EL (cell line): ENCODE data around the gene LY6G6F.

Experiments used
- DNase-seq: peaks from one replicate; pipeline ENCODE4 v3.0.0-alpha.2; 2016

The LY6G6F gene

GRCh38 chr6:31706599-31706998 is at the start of gene LY6G6F:
TSS of gene LY6G6F (plus strand) at chr6:31706866. CDS start at chr6:31706907, 41 bp downstream.
- no peak for DNase-seq

GRCh38 chr6:31657406-31658157 is 49.1 kb upstream of the LY6G6F start:
- no peak for DNase-seq

GRCh38 chr6:31658158-31658688 is 48.4 kb upstream of the LY6G6F start:
- DNase-seq = no peak

- no peak for DNase-seq
Measured at GRCh38 chr6:31658983-31659648, 47.5 kb upstream of the LY6G6F start.

DNA sequence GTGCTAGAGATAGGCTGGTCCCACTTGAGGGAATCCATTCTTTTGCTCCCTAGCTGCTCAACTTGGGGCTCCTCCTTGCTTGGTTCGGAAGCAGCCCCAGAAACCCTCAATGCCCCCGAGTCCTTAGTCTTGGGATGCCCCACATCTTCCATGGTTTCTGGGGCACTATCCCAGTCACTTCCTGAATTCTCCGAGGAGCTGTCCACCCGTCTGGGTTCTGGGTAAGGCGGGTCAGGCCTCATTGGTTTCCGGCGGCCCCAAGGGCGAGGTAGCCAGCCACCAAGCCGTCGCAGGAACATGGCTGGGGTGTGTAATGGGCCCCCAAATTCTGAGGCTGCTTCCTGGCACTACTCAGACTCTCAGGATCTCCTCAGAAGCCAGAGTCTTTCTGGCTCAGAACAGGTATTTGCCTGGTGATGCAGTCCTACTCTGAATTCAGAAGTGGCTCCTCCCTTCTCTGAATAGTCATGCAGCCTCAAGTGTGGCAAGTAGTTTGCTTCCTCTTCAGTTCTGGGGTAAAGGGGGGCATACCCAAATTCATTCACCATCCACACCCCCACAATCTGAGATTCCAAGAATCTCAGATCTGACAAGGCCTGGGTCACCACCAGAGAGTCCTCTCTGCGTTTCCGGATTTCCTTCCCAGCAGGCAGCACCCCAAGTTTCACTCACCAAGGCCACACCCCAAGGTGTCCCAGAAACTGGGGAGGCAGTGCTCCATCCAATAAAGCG is 46.9 kb upstream of the LY6G6F start:
- DNase-seq = peak; percentile 39

DNA sequence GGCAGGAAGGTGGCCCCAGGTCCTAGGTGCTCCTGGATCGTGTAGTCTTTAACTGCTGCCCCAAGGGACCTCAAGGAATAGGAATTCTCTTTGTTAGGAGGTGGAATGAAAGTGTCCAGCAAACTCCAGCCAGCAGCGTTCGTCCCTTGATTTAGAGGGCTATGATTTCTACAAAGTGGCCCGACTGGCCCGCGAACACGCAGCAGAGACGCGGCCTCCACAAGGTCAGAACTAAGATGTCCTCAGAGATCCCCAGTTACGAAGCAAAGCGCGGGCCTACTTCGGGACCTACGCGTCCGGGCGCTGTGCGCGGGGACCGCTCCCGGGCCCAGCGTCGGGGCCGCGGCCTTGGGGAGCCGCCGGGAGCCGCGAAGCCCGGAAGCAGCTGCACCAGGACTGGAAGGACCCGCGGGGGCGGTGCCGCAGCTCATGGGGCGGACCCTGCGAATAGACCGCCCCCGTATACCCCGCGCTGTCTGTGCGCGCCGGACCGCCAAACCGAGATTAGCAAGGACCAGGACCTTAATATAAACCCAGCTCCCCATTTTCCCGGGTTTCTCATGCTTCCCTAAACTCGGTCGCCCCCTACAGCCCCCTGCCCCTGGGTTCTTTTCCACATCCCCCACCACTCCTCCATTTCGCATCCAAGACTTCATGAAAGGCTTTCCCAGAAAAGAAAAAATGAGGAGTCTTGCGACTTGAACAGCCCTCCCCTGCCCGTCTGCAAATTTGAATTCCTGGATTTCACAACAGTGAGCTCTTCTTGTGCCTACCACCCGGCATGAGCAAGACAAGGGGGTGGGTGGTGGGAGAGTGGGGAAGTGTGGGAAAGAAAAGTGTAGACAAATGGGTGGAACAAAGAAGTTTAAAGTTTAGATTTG is 46.0 kb upstream of the LY6G6F start, which contains the start of gene C6orf47:
Gene C6orf47 (minus strand): TSS at position 398 of the 881 bp plus-strand sequence. CDS start 831 bp downstream, outside the sequence.
- peak; percentile 85 for DNase-seq

- no peak for DNase-seq
Measured at GRCh38 chr6:31661262-31662123, 45.2 kb upstream of the LY6G6F start.

- no peak for DNase-seq
Measured at GRCh38 chr6:31662124-31662723, 44.4 kb upstream of the LY6G6F start.

GRCh38 chr6:31663126-31663960 is 43.3 kb upstream of the LY6G6F start:
- DNase-seq = peak; percentile 45

DNA sequence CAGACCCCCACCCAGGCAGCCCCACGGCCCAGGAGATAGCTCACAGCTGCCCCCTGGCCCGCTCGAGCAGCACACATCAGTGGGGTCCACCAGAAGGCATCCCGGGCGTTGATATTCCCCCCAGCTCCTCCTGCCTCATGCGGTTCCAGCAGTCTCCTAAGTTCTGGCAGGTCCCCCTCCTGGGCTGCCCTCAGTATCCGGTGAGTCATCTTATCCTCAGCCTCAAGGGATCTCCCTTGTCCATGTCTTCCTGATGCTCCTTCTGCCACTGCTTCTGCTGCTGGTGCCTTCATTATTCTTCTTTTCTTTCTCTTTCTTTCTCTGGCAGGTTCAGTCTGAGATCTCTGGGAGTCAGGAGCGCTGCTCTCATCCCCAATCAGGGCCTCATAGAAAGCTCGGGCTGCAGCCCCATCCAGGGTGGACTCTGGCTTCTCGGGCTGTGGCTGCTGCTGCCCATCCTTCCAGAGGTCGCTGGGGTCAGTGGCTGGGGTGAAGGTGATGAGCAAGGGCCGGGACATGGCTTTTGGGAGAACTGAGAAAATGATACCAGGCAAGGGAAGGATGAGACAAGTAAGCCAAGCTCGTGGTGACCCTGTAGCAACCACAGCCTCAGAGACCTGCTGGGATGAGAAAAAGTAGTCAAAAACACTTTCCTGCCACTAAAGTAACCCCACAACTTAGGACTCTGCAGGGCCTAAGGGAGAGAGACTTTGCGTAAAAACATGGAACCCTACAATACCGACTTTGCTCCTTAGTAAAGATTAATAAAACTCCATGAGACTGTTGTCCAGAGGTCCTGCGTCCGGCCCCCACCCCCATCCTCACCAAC is 42.5 kb upstream of the LY6G6F start:
- DNase-seq = peak; percentile 90

DNA sequence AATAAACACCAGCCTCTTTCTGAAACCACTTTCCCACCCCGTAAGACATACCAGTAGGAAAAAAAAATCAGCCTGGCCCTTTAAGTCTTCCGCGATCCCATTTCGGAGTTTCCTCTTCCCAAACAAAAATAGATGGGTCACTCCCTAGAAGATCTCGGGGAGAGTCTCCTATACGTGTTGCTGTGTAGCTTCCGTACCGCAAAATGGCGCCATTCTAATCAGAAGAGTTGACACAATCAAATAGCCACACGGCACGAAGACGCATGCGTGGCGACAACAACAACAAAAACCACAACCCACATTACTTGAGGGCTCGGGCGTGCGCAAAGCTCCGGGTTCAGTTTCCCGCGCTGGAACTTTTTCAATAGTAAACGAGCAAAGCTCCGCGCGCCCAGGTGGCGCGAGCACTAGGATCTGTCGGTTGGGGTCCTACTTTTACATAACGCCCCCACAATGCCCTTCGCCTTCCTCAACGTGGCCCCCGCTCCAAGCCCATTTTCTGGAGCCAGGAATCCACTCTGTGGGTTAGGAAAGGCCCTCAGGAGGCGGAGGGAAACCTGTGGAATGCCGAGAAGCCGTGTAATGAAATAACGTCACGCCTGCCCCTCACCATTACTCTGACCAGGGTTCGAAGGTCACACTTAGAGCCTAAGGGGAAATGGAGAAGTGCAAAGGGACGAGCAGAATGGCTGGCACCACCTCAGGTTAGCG is 41.7 kb upstream of the LY6G6F start, which contains the start of gene GPANK1:
Gene GPANK1 (minus strand): TSS at position 208 of the 711 bp plus-strand sequence. CDS start 519 bp downstream, outside the sequence.
- peak; percentile 97 for DNase-seq

DNA sequence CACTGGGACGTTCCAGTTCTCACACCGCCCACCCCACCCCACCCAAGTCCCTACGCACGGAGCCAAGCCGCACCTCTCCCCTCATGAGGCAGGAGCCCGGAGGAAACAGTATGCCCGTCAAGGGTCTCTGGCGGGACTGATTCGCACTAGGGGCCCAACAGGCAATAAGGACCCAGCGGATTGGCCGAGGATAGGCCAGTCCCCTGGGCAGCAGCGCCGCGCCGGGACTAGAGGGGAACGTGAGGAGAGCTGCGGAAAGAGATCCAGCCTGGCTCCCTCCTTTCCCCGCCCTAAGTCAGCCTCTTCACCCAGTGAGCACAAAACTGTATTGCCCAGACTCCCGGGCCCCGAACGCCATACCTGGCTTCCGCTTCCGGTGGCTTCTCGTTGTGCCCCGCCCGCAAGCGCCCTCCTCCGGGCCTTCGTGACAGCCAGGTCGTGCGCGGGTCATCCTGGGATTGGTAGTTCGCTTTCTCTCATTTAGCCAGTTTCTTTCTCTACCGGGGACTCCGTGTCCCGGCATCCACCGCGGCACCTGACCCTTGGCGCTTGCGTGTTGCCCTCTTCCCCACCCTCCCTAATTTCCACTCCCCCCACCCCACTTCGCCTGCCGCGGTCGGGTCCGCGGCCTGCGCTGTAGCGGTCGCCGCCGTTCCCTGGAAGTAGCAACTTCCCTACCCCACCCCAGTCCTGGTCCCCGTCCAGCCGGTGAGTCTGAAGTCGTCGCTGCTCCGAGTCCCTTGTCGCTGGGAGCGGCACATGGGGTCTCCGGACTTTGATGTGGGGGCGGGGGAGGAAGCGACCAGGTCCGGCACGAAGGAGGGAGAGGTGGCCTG is 40.9 kb upstream of the LY6G6F start, which contains the start of gene CSNK2B:
Gene CSNK2B (plus strand): TSS at position 580 of the 836 bp plus-strand sequence. CDS start 752 bp downstream, outside the sequence.
- DNase-seq = peak; percentile 99

DNA sequence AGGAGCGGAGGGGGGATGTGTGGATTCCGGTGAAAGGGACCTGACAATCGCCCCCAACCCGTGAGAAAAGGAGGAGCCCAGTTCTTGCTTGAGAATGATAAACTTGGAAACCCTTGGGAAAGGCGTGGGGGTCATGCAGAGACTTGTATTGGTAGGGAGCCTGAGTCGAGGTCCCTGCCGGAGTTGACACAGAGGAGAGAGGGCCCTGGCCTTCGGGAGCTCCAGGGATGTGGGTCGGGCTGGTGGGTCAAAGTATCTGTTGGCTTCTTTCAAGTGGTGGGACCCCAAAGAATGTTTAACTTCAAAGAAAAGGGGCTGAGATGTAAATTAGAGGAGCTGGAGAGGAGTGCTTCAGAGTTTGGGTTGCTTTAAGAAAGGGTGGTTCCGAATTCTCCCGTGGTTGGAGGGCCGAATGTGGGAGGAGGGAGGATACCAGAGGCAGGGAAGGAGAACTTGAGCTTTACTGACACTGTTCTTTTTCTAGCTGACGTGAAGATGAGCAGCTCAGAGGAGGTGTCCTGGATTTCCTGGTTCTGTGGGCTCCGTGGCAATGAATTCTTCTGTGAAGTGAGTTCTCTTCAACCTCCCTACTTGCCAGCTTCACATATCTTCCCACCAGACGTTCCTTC is 40.2 kb upstream of the LY6G6F start:
- no peak for DNase-seq

DNA sequence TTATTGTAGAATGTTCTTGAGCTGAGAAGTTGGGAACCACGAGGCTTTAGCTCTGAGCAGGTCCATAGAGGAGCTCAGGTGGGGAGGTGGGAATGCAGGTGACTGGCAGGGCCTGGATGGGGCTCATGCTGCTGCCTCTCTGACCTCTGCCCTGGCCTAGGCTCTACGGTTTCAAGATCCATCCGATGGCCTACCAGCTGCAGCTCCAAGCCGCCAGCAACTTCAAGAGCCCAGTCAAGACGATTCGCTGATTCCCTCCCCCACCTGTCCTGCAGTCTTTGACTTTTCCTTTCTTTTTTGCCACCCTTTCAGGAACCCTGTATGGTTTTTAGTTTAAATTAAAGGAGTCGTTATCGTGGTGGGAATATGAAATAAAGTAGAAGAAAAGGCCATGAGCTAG is 37.0 kb upstream of the LY6G6F start, which contains the start of gene LY6G5B:
Gene LY6G5B (plus strand): TSS at position 301 of the 400 bp plus-strand sequence. CDS start 975 bp downstream, outside the sequence.
- DNase-seq = no peak

DNA sequence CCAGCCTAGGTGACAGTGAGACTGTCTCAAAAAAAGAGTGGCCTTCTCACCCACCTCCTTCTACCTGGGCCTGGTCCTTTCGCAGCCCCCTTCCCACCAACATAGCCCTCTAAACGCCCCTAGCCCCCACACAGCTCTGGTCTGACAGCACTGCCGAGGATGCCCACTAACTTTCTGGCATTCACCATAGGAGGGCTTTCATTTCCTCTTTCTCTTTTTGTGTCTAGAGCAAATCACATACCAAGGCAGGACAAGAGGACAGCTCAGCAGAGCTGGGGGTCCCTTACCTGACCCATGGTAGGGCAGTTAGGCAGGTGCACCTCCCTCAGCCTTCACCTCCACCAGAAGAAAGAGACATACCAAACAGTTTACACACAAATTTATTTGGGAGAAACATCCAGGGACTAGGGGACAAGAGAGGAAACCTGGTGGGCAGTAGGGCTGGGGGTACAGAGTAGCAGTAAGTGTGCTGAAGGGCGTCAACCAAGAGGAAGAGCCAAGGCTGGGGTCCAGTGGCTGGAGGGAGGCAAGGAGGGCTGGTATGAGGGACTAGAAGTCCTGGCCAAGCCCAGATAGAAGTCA is 30.3 kb upstream of the LY6G6F start:
- no peak for DNase-seq

DNA sequence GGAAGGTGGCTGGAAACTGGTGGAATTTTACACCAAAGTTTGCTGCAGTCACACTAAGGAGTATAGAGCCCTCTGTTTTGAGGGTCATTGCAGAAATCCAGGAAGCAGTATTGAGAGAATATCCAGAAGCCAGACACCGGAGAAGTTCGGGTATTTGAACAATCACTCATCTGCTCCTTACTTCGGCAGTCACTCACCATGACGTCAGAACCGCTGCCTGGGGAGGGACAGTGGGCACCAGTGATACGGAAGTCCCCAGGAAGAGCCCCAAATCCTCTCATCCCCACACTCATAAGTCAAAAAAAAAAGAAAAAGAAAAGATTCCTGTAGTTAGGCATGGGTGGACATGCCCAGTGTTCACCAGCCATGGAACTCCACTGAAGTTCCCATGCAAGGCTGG is 29.8 kb upstream of the LY6G6F start:
- DNase-seq = no peak
